Activated gamma-delta T cell (primary cell): Measurements from ENCODE around the gene SRRM1.
"Not testable (repeated sequence)": the region's sequence is repeated elsewhere in the genome, so short reads cannot be mapped to it uniquely, and the experiment has no call there.

Experiments
- DNase-seq: peaks from one replicate; lab custom pipeline; 2025; lab: John Stamatoyannopoulos, UW

SRRM1 gene

DNA sequence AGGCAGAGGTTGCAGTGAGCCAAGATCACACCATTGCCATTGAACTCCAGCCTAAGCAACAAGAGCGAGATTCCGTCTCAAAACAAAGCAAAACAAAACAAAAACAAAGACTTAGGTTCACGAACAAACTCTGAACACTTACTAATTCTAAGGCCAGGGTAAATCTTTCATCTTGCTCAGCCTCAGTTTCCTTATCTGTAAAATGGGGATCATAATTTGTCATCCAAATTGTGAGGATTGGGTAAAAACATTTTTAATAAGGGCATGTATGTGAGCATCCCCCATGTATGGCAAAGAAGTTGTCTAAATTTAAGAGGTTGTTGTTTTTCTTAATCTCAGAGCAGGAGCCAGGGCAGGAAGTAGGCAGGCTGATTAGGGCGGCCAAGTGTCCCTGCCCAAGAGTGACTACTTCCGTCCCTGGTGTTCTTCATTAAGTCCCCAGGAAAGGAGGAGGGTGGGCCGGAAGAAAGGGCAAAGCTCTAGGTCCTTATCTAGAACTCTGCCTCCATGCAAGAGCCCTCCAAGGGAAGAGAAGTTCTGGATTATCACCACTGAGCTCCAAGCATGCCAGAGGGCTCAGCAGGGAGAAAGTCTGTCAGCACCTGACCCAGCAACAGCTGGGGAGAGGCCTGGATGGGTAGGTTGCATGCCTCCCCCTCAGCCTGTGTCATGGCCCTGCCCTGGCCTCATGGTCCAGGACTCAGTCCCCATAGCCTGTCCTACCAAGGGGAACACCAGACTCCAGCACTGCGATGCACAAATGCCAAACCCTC lies 52.3 kb downstream of the SRRM1 start:
- no peak for DNase-seq

DNA sequence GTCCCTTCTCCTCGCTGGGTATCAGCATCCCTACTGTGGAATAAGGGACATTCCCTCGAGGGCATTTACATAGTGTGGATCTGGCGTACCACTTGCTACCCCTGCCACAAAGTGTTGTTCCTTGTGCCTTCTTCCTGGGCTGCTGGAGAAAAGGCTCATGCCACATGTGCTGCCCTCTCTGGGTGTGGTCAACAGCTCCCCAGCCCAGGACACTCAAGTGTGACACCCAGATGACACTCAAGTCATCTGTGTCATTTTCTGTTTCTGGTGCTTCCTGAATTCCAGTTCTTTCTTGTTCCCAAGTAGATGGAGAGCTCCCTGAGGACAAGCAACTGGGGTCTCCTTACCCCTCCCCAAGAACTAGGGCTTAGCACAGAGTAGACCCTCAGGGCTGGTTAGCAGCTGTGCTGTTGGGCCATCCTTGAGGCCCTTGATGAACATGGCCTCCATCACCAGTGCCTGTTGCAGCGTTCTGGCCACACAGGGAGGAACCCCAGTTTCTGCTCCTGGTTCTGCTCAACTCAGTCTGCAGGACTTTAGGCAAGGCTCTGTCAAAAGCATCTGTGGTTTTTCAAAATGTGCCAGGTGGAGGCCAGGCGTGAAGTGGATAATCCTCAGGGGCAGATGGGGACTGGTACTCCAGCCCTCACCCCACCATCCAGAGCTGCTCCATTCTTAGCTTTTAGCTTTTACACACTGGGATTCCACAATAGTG lies 53.1 kb downstream of the SRRM1 start:
- no peak for DNase-seq

DNA sequence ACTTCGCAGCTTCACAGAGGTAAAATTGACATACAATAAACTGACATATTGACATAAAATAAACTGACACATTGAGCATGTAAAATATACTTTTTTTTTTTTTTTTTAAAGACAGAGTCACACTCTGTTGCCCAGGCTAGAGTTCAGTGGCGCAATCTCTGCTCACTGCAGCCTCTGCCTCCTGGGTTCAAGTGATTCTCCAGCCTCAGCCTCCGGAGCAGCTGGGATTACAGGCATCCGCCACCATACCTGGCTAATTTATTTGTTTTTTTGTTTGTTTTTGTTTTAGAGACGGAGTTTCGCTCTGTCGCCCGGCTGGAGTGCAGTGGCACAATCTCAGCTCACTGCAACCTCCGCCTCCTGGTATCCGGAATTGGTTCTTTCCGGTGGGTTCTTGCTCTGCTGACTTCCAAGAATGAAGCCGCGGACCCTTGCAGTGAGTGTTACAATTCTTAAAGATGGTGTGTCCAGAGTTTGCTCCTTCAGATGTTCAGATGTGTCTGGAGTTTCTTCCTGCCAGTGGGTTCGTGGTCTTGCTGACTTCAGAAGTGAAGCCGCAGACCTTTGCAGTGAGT lies 53.7 kb downstream of the SRRM1 start:
- no peak for DNase-seq

DNA sequence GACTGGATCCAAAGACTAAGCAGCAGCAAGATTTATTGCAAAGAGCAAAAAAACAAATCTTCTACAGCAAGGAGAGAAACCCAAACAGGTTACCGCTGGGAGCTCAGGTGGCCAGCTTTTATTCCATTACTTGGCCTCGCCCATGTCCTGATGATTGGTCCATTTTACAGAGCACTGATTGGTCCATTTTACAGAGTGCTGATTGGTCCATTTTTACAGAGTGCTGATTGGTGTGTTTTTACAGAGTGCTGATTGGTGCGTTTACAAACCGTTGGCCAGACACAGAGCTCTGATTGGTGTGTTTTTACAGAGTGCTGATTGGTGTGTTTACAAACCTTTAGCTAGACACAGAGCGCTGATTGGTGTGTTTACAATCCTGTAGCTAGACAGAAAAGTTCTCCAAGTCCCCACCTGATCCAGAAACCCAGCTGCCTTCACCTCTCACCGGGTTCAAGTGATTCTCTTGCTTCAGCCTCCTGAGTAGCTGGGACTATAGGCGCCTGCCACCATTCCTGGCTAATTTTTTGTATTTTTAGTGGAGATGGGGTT lies 54.4 kb downstream of the SRRM1 start:
- DNase-seq: not testable (repeated sequence)

DNA sequence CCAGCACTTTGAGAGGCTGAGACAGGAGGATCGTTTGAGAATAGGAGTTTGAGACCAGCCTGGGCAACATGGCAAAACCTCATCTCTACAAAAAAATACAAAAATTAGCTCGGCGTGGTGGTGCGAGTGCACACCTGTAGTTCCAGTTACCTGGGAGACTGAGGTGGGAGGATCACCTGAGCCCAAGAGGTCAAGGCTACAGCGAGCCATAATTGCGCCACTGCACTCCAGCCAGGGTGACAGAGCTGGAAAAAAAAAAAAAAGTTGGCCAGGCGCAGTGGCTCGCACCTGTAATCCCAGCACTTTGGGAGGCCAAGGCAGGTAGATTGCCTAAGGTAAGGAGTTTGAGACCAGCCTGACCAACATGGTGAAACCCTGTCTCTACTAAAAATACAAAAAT lies 55.2 kb downstream of the SRRM1 start:
- not testable (repeated sequence) for DNase-seq

DNA sequence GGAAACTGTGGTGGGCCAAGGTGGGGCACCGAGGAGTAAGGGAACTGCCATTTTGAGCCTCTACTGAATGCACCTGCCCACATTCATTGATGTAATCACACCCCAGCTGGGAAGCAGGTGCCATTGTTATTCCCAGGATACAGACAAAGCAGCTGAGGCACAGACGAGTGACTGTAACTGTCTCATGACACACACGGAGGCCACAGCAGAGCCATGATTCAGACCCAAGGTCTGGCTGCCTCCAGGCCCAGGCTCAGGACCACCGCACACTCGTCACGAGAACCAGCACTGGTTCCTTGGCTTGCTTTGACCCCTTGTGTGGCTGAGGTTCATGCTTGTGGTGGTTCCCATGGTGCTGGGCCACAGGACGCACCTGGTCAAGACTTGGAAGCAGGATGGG lies 56.5 kb downstream of the SRRM1 start:
- DNase-seq: no peak

DNA sequence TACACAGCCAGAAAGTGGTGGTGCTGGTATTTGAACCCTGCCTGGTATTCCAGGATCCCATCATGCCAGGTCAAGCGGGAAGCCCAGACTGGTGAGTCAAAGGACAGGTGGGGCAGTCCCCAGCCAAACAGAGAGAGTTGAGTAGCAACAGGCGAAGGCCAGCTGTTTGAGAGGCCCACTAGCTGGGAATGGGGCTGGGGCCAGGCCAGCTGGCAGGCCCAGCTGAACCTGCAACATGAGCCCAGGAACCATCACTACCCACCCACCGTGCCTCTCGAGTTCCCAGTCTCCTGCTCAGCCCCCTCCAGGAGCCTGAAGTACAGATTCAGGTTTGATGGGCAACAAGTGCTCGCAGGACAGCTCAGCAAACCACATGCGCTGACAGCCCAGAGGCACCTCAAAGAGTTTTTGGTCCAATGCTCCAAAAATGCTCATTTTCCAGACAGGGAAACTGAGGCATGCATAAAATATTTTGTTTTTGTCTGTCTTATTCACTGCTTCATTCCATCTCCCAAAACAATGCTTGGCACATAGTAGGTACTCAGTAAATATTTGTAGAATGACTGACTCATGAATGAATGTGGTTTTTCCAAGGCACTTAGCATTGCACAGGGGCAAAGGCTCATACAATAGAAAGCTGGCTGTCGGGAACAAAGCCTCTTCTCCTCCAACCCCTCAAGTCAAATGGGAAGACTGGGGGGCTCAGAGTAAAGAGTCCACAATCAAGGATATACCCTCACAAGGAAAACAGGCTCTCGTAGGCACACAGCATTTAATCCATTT lies 59.6 kb downstream of the SRRM1 start:
- no peak for DNase-seq

DNA sequence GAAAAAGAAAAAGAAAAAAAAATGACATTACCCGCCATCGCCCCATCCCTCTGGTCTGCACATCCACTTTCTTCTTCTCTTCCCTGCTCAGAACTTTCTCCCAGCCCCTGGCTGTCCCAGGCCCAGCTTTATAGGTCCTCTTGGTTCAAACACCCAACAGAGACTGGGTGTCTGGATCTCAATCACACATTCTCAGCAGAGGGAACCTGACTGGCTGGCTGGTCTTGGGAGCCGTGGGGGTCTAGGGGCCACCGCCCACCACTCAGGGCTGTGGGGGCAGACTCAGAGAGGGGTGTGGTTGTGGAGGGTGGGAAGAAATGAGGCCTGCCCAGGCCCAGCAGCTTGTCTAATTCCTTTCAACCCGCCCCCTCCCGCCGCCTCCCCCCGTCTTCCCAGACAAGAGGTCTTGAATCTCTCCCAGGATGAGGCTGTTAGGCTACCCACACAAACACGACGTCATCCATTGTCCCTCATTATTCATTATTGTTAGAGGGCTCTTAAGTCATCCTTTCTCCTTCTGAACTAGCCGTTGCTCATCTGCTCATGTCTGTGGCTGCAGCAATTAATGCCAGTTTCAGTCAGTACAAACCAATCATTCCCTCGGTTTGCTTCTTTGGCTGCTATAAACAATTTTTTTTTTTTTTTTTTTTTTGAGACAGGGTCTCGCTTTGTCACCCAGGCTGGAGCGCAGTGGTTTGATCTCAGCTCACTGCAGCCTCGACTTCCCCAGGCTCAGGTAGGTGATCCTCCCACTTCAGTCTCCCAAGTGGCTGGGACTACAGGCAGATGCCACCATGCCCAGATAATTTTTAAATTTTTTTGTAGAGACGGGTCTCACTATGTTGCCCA lies 61.5 kb downstream of the SRRM1 start:
- DNase-seq: no peak

DNA sequence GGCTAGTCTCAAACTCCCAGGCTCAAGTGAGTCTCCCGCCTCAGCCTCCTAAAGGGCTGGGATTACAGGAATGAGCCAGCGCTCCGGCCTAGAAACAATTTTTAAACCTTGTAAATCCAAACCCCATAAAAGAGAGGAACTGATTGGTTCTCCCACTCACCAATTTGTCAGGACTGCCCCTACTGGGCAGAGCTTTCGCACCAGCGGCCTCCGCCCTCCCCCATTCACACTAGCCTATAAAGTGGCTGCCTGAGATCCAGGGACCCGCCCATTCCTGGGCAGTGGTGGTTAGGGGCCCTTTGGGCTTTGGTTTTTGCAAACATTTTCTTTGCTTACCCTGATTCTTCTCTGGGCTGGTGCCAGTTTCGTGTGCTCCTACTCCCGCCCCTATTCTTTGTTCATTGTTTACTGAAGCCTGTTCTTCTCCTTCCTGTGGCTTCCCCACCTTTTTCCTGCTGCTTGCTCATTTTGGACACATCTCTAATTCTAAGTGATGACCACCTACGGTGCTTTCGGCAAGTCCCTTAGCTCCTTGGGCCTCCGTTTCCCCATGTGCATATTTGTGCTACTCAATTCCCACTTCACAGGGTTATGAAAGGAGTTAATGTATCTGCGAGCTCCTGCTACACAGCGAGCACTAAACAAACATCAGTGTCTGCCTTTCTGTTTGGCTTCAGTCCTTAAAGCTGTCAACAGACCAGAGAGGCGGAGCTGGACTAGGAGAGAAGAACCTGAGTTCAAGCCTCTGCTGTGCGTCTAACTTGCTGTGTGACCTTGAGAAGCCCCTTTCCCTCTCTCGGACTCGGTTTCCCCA lies 62.4 kb downstream of the SRRM1 start:
- no peak for DNase-seq

DNA sequence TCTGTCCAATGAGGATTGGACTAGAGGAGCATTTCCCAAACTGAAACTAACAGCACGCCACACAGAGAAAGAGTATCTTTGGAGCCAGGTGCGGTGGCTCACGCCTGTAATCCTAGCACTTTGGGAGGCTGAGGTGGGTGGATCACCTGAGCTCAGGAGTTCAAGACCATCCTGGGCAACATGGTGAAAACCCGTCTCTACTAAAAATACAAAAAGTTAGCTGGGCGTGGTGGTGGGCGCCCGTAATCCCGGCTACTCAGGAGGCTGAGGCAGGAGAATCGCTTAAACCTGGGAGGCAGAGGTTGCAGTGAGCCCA lies 62.9 kb downstream of the SRRM1 start:
- not testable (repeated sequence) for DNase-seq

DNA sequence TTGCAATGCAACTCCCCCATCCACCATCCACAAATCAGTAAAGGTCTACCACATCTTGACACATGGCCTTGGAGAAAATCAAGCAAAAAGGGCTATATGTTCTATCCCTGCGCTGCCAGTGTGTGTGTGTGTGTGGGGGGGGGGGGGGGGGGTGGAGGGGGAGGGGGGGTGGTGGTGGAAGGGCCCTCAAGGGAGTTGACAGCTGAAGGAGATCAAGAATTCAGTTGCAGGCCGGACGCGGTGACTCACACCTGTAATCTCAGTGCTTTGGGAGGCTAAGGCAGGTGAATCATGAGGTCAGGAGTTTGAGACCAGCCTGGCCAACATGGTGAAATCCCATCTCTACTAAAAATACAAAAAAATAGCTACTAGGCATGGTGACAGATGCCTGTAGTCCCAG lies 64.6 kb downstream of the SRRM1 start:
- no peak for DNase-seq

DNA sequence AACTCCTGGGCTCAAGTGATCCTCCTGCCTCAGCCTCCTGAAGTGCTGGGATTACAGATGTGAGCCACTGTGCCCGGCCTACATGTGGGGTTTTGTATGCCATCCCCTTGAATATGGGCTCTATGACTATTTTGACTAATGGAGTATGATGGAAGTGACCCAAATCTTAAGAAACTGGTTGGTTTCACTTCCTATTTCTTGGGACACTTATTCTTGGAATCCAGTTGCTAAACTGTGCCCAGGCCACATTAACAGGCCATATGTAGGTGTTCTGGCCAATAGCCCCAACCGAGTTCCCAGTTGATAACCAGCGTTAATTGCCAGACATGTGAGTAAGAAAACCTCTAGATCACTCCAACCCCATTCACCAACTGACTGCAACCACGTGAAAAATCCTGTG lies 65.8 kb downstream of the SRRM1 start:
- DNase-seq: no peak

DNA sequence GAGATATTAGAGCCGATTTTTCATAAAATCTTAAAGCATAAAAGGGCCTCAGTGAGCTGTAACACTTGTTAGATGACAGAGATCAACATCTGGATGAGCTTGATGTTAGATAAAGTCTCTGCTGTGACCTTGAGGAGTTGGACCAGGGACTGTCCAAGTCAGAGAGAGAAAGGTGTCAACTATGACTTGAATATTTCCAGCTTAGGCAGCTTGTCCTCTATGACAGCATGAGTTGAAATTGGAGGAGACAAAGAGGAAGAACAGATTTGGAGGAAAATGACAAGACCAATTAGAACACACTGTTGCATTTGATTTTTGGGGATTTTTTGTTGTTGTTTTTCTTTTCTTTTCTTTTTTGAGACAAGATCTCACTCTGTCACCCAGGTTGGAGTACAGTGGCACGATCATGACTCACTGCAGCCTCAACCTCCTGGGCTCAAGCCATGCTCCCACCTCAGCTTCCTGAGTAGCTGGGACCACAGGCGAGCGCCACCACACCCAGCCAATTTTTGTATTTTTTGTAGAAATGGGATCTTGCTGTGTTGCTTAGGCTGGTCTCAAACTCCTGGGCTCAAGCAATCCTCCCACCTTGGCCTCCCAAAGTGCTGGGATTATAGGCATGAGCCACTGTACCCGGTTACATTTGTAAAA lies 66.8 kb downstream of the SRRM1 start:
- no peak for DNase-seq

DNA sequence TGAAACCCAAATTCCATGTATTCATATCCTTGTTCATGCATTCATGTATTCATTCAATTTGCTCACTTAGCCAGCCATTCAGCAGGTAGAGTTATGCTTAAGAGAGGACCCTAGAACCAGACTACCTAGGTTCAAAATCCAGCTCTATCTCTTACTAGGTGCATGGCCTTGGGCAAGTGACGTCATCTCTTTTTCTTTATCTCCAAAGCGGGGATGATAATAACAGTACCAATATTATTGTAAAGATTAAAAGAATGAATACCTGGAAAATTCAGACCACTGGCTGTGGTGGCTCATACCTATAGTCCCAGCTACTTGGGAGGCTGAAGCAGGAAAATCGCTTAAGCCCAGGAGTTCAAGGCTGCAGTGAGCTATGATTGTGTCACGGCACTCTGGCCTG lies 68.2 kb downstream of the SRRM1 start:
- DNase-seq: no peak

DNA sequence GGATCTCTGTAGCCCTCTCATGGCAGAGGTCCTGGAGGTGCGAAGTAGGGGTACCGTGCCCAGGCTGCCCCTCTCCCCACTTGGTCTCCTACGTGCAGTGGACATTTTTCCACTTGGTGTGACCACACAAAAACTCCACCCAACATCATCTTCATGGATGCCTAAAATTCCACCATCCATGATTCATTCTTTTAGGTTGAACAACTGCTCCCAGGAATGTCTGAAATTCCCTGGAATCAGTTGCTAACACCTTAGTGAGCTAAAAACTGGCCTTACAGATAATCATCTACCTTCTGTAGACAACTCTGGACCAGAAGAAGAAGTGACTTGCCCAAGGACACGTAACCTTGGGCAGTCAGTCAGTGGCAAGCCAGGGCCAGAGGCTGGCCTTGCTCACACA lies 70.1 kb downstream of the SRRM1 start:
- DNase-seq: no peak

DNA sequence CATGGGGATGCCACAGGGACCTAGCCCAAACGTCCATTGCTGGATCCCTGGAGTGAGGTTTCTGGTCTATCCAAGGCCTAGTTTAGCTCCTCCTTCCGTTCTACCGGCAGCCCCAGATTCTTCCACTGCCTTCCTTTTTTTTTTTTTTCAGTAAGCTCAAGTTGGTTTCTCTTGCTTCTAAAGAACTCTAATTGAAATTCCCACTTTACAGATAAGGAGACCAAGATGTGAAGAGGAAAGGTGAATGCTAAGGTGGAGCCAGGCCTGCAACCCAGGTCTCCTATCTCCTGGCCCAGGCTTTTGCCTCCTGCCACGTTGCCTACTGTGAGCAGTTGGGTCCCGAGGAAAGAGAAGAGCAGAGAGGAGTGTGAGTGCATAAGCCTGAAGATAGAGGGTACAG lies 70.6 kb downstream of the SRRM1 start:
- DNase-seq: no peak

DNA sequence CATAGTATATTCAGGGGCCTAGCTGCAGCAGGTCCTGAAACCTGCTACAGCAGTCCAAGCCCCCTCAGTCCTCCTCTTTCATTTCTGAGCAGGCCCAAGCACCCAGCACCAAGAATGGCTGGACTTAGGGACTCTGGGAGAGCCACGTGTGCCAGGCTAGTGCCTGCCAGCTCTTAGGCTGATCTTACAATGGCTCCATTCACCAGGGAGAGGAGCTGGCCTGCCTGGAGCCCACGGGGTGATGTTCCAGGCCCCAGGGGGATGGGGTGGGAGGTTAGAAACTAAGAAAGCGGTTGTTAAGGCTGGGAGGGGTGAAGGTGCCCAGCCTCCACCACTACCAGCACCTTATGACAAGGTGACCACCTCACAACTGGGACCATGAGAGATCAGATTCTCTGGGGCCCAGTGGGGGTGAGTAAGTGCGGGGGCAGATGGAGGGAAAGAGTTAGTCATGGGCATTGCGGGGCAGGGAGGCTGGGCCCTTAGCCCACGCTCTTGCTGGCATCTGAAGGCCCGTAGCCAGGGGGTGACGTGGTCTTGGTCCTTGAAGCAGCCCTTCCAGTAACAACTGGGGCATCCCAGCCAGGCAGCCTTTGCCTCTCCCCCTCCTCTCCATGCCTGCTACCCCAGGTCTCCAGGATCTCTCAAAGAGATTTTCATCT lies 71.9 kb downstream of the SRRM1 start:
- DNase-seq: no peak

DNA sequence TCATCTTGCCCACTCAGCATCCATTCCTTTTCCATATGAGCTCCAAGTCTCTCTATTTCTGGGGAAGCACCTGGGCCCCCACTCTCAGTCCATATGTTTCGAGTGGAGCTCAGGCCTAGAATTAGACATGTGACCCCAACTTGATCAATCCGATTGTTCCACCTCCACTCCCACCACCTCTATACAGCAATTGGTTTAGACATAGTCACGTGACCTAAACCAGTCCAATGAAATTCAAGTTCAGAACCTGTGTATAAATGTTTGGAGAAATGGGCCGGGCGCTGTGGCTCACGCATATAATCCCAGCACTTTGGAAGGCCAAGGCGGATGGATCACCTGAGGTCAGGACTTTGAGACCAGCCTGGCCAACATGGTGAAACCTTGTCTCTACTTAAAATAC lies 72.6 kb downstream of the SRRM1 start:
- no peak for DNase-seq

DNA sequence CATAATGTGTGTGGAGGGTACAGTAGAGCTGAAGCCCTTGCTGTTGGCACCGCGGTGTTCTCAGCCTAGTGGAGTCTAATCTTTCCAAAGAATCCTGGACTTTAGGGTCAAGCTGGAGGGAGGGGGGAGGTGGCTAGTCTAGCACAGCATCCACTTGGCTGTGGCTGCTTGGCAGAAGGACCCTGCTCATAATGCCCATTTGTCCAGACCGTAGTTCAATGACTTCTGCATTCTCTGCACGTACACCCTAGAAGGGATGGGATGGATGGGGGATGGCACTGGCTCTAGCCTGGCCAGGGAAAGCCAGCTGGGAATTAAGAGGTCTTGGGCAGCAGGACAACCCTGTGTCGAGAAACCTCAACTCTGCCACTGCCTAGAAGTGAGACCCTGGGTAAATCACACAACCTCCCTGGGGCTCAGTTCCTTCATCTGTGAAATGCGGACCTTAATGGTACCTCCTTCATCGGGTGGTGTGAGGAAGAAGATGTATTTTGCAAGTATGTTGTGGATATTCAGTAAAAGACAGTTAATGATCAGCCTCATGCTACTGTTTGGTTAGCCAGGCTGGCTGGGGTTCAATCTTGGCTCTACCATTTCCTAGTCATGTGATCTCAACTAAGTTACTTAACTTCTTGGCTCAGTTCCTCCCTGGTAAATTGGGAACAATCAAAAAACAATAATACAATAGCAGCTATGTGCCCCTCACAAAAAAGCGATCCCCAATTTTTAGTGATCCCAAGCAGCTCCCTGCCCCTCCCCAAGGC lies 75.0 kb downstream of the SRRM1 start:
- no peak for DNase-seq
